Transverse colon (tissue), 4 donors: ENCODE data around the gene IGFBP1. TPM values are rescaled to one million over a fixed set of nuclear protein-coding genes. Genes with fewer than 3 reads are reported as not detected.

ENCODE experiments used
- DNase-seq: peaks from one replicate; pipeline ENCODE4 v3.0.0-alpha.2; 2019
- H3K27ac ChIP-seq, 4 donors: fragments of 200-600 bp; sonication (generic); 2 replicates each; pipeline ENCODE4 v1.5.1; 2016 to 2018; ENCODE audit warnings: inconsistent platforms in 4 of 4
- H3K27me3 ChIP-seq: fragments of 200-600 bp; sonication (generic); 2 replicates; pipeline ENCODE4 v1.5.1; 2017; ENCODE audit warnings: inconsistent platforms
- H3K36me3 ChIP-seq, 4 donors: fragments of 200-600 bp; sonication (generic); 2 replicates each; pipeline ENCODE4 v1.5.1; 2017 to 2019; ENCODE audit warnings: inconsistent platforms in 4 of 4
- H3K4me1 ChIP-seq, 4 donors: fragments of 200-600 bp; sonication (generic); 2 replicates each; pipeline ENCODE4 v1.5.1; 2017 to 2020; ENCODE audit warnings: inconsistent platforms in 4 of 4
- H3K4me3 ChIP-seq, 4 donors: fragments of 200-600 bp; sonication (generic); 1 replicate in 1 of 4; 2 replicates in 3 of 4; pipeline versions ENCODE4 v1.5.1 to v1.6.1; 2017 to 2019; ENCODE audit warnings: inconsistent platforms in 4 of 4
- H3K9me3 ChIP-seq, 2 donors: fragments of 200-600 bp; sonication (generic); 2 replicates each; pipeline ENCODE4 v1.5.1; 2017 to 2019; ENCODE audit warnings: inconsistent platforms in 2 of 2
- EP300 ChIP-seq: sonication (generic); formaldehyde crosslinking; IDR thresholded peaks from one replicate; pipeline ENCODE4 v1.6.1; 2017; ENCODE audit warnings: antibody characterized with exemption, low read depth
- POLR2A ChIP-seq: fragments of 450-650 bp; IDR thresholded peaks from one replicate; pipeline ENCODE4 v1.6.1; 2016; ENCODE audit warnings: antibody characterized with exemption, mild to moderate bottlenecking, moderate library complexity
- POLR2AphosphoS5 ChIP-seq, 3 donors: sonication (generic); formaldehyde crosslinking; IDR thresholded peaks; one replicate each; pipeline ENCODE4 v1.6.1; 2016; ENCODE audit warnings: antibody characterized with exemption in 3 of 3
- WGBS, 2 donors: methylation state at CpG; one replicate each; pipeline ENCODE4 v1.1.5; 2018; ENCODE audit warnings: low coverage in 1 of 2; 5-methylcytosine and 5-hydroxymethylcytosine counted together
- in situ Hi-C, 4 donors: fragments of 200-750 bp; cut with MboI; loops; one replicate each; pipeline versions ENCODE4 v1.15.0 to v1.15.1; 2017; ENCODE audit warnings: low sequenced_read_pairs in 3 of 4, low pct_ligation_motif_present in 1 of 4, low pct_unique_long_range_greater_than_20kb in 1 of 4
- intact Hi-C: fragments of 100-400 bp; cut with DNase I; formaldehyde crosslinking; loops from one replicate; pipeline ENCODE4 v1.15.1; 2023; ENCODE audit warnings: low total_unique reads
- total RNA-seq, 4 donors: library from RNA; depleted of rRNA; stranded (reverse); fragments of >200 nt; gene quantifications; one replicate each; pipeline ENCODE4 v1.1.0, GENCODE V29; 2016
- TF ChIP-seq, protein P1 (sequence below), 5 experiments: fragments of 200-600 bp in 3 of 5; fragments of 450-650 bp in 2 of 5; sonication (generic) in 3 of 5; IDR thresholded peaks; 1 replicate in 2 of 5; 2 replicates in 3 of 5; pipeline ENCODE4 v1.5.1; 2016 to 2017; ENCODE audit warnings: antibody characterized with exemption in 5 of 5, inconsistent platforms in 3 of 5, mild to moderate bottlenecking in 2 of 5, moderate library complexity in 1 of 5

Gene IGFBP1
- total RNA-seq, 4 donors from 2014 or later = not detected

DNA sequence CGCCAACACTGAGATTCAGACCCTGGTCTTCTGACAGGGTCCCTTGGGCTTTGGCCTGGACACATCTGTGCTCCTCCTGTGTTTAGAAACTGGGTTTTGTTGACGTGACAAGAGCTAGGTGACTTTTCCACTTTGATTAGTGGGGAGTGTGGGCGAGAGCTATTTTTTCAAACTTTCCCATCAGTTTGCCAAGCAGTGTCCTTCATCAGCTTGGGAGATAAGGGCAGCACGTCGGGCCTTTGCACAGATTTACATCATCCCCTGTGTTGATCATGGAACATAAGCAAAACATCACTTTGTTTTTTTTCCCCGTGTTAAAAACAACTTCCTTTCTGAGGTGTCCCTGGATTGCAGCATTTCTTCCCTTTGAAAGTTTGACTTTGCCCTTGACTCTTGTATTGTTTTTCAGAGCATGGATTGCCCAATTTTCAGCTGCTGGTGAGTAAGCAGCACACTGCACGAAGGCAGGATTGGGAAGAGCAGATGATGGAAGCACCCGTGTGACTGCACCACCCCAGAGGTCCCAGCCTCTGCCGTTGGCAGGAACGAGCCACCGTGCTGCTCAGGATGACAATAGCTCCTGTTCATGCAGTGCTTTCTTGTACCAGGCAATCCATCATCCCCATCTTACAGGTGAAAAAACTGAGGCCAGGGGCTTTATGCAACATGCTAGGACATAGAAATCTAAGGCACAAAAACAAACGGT lies 6.4 kb upstream of the IGFBP1 start:
- Histone ChIP-seq H3K4me3 (no peak overlapping the region), H3K27ac (no peak overlapping the region), H3K36me3 (no peaks in the 10 kb centered on the region), H3K9me3 (no peaks in the 10 kb centered on the region), H3K4me1 (no peaks in the 10 kb centered on the region), H3K27me3 (peaks cover 7% of the 10 kb centered on the region)
- TF ChIP-seq EP300 (no peak), POLR2AphosphoS5 (IDR thresholded peaks at IDR 0.05) (no peak), POLR2A (no peak)
- TF ChIP-seq, protein P1, sequence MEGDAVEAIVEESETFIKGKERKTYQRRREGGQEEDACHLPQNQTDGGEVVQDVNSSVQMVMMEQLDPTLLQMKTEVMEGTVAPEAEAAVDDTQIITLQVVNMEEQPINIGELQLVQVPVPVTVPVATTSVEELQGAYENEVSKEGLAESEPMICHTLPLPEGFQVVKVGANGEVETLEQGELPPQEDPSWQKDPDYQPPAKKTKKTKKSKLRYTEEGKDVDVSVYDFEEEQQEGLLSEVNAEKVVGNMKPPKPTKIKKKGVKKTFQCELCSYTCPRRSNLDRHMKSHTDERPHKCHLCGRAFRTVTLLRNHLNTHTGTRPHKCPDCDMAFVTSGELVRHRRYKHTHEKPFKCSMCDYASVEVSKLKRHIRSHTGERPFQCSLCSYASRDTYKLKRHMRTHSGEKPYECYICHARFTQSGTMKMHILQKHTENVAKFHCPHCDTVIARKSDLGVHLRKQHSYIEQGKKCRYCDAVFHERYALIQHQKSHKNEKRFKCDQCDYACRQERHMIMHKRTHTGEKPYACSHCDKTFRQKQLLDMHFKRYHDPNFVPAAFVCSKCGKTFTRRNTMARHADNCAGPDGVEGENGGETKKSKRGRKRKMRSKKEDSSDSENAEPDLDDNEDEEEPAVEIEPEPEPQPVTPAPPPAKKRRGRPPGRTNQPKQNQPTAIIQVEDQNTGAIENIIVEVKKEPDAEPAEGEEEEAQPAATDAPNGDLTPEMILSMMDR (IDR thresholded peaks at IDR 0.05) = no peak
- in situ Hi-C loops (no loop called here), intact Hi-C loops (no loop called here)
- WGBS, 2 donors = 53 to 67% methylated on average over 11 to 12 of the region's 12 CpGs
- DNase-seq = no peak

DNA sequence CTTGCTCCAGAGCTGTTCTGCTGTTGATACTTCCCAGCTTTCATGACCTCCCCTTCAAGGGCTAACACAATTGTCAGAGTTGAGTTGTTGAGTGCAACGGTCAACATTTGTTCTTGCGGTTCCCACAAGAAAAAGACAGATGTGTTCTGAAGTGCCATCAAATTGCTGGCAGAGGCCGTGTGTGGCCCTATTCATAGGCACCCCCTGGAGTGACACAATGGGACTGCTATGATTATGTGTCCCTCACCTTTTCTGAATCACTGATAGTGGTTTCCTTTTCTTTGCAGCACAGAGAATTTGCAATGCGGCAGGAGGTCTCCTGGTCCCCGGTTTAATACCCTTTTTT lies 5.8 kb upstream of the IGFBP1 start:
- no peak overlapping the region for H3K27ac ChIP-seq
- in situ Hi-C loops = no loop called here
- WGBS, 2 donors = 80 to 84% methylated on average over 3 to 5 of the region's 5 CpGs
- DNase-seq = no peak
- no peaks in the 10 kb centered on the region for H3K36me3 ChIP-seq
- H3K9me3 ChIP-seq = no peaks in the 10 kb centered on the region
- intact Hi-C loops = no loop called here
- TF ChIP-seq POLR2AphosphoS5 (IDR thresholded peaks at IDR 0.05) = no peak
- TF ChIP-seq, protein P1 (IDR thresholded peaks at IDR 0.05) = no peak
- no peak for TF ChIP-seq EP300
- no peak for TF ChIP-seq POLR2A
- peaks cover 12% of the 10 kb centered on the region for H3K27me3 ChIP-seq
- H3K4me3 ChIP-seq = no peak overlapping the region
- H3K4me1 ChIP-seq = no peaks in the 10 kb centered on the region

DNA sequence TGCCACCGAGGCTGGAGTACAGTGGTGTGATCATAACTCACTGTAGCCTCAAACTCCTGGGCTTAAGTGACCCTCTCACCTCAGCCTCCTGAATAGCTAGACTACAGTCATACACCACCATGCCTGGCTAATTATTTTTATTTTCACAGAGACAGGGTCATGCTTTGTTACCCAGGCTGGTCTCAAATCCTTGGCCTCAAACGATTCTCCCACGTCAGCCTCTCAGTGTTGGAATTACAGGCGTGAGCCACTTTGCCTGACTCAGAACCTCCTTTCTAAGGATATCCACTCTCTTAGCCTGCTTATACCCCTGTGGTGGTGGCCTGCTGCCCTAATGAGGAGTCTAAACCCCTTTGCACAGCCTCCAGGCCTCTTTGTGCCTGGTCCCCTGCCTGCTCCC lies 4.2 kb upstream of the IGFBP1 start:
- no peak for DNase-seq
- H3K27me3 ChIP-seq = peaks cover 29% of the 10 kb centered on the region
- no peak overlapping the region for H3K4me3 ChIP-seq
- TF ChIP-seq EP300 (no peak), POLR2A (no peak)
- in situ Hi-C loops = no loop called here
- H3K4me1 ChIP-seq = peaks cover 0 to 11% (median 9%) of the 10 kb centered on the region in 4 donors
- intact Hi-C loops = no loop called here
- WGBS, 2 donors = 87 to 100% methylated on average over 1 to 4 of the region's 4 CpGs
- H3K36me3 ChIP-seq = no peaks in the 10 kb centered on the region
- H3K27ac ChIP-seq = no peak overlapping the region
- no peaks in the 10 kb centered on the region for H3K9me3 ChIP-seq

DNA sequence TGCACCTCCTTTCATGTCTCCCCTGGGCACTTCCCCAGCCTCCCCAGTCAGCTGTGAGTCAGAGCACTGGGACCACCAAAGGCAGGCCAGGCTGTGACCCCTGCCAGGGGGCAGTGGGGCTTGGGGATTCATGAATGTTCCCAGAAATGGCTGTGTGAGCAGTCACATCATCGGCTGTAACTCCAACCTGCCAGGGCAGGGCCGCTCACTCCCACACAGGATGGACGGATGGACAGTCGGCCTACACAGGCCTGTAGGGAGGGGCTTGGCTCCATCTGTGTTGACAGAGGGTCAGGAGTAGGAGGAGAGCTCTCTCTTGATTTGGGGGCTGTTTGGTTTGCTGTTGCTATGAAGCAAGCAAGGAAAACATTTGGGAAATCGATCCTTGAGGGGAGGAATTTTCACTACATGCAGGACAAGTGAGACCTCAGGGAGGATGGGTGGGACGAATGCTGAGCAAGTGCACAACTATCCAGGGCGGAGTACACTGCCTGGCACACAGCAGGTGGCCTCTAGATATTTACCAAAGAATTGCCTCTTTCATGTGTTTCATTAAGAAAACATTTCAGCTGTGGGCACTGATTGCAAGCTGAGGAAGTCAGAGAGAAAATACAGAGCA lies 2.9 kb upstream of the IGFBP1 start:
- no peak for TF ChIP-seq POLR2A
- Histone ChIP-seq H3K36me3 (no peaks in the 10 kb centered on the region), H3K27ac (no peak overlapping the region), H3K4me3 (no peak overlapping the region), H3K4me1 (peaks cover 0 to 11% (median 9%) of the 10 kb centered on the region in 4 donors), H3K9me3 (no peaks in the 10 kb centered on the region), H3K27me3 (peaks cover 41% of the 10 kb centered on the region)
- WGBS, 2 donors = 60 to 65% methylated on average over 2 to 7 of the region's 7 CpGs
- intact Hi-C loops = no loop called here
- DNase-seq = no peak
- in situ Hi-C loops = no loop called here

DNA sequence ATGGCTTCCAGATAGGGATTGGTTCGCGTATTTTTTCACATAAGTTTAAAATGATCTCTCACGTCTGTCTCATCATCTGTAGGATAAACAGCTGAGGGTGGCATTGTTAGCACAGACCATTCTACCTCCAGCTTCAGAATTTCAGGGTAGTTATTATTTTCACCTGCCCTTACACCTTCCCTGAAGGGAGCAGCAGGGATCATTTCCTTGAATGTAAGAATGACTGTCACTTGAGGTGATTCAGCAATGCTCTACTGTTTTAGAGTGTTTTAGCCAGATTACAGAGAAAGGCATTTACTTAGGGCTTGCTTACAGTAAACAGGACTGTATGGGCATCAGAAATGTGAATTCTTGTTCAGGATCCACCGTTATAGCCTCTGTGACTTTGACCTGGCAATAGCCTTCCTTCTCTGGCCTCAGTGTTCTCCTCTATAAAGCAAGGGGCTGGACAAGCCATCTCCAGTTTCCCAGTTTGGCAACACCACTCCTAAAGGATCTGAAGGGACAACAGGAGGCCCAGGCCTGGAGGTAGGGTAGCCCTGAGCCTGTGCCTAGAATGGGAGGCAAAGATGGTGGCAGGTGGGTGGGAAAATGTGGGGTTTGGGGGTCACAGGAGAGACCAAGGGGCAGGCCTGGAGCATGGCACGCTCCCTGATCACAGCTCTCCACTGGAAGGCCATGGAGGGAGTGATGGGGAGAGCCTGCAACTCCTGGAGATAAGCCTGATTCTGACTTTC lies 1.2 kb upstream of the IGFBP1 start:
- in situ Hi-C loops = no loop called here

More for the DNA sequence above, 1.2 kb upstream of the IGFBP1 start:
- DNase-seq = no peak
- H3K36me3 ChIP-seq = no peaks in the 10 kb centered on the region
- WGBS, 2 donors = 83 to 87% methylated on average over 5 of the region's 5 CpGs
- H3K27me3 ChIP-seq = peaks cover 47% of the 10 kb centered on the region
- H3K4me3 ChIP-seq = no peak overlapping the region
- peaks cover 0 to 11% (median 9%) of the 10 kb centered on the region in 4 donors for H3K4me1 ChIP-seq
- TF ChIP-seq EP300 (no peak), POLR2A (no peak), POLR2AphosphoS5 (IDR thresholded peaks at IDR 0.05) (no peak)
- TF ChIP-seq, protein P1 (IDR thresholded peaks at IDR 0.05) = no peak
- no peaks in the 10 kb centered on the region for H3K9me3 ChIP-seq
- no peak overlapping the region for H3K27ac ChIP-seq
- intact Hi-C loops = no loop called here
